ENCODE results near the gene PJA1.

PJA1 gene

GRCh38 chrX:69144838-69145680 is 20.2 kb downstream of the PJA1 start:
- in situ Hi-C loops (cut with MboI; ENCODE audit: low sequenced_read_pairs): no loop called here

- in situ Hi-C loops (cut with MboI; ENCODE audit: low sequenced_read_pairs): no loop called here
These were observed 21.7 kb downstream of the PJA1 start for GRCh38 chrX:69143530-69143929.

GRCh38 chrX:69142788-69143469 is 22.3 kb downstream of the PJA1 start:
- in situ Hi-C loops (cut with MboI; ENCODE audit: low sequenced_read_pairs): no loop called here

- in situ Hi-C loops (cut with MboI; ENCODE audit: low sequenced_read_pairs): no loop called here
These were observed 24.4 kb downstream of the PJA1 start for GRCh38 chrX:69140837-69141236.

- in situ Hi-C loops (cut with MboI; ENCODE audit: low sequenced_read_pairs): no loop called here
These were observed 25.7 kb downstream of the PJA1 start for GRCh38 chrX:69139516-69139915.

GRCh38 chrX:69138512-69138911 is 26.7 kb downstream of the PJA1 start:
- in situ Hi-C loops (cut with MboI; ENCODE audit: low sequenced_read_pairs): no loop called here

- in situ Hi-C loops (cut with MboI; ENCODE audit: low sequenced_read_pairs): no loop called here
These were observed 27.2 kb downstream of the PJA1 start for GRCh38 chrX:69138118-69138390.

GRCh38 chrX:69137371-69138117 is 27.7 kb downstream of the PJA1 start:
- in situ Hi-C loops (cut with MboI; ENCODE audit: low sequenced_read_pairs): no loop called here

- in situ Hi-C loops (cut with MboI; ENCODE audit: low sequenced_read_pairs): no loop called here
These were observed 28.5 kb downstream of the PJA1 start for GRCh38 chrX:69136546-69137331.

- in situ Hi-C loops (cut with MboI; ENCODE audit: low sequenced_read_pairs): no loop called here
These were observed 31.2 kb downstream of the PJA1 start for GRCh38 chrX:69133921-69134542.

- in situ Hi-C loops (cut with MboI; ENCODE audit: low sequenced_read_pairs): no loop called here
These were observed 33.4 kb downstream of the PJA1 start for GRCh38 chrX:69131886-69132285.

- in situ Hi-C loops (cut with MboI; ENCODE audit: low sequenced_read_pairs): no loop called here
These were observed 34.8 kb downstream of the PJA1 start for GRCh38 chrX:69130439-69130838.

- in situ Hi-C loops (cut with MboI; ENCODE audit: low sequenced_read_pairs): no loop called here
These were observed 36.7 kb downstream of the PJA1 start for GRCh38 chrX:69128588-69128987.

- in situ Hi-C loops (cut with MboI; ENCODE audit: low sequenced_read_pairs): no loop called here
These were observed 37.8 kb downstream of the PJA1 start for GRCh38 chrX:69127466-69127865.

- in situ Hi-C loops (cut with MboI; ENCODE audit: low sequenced_read_pairs): no loop called here
These were observed 38.6 kb downstream of the PJA1 start for GRCh38 chrX:69126642-69127041.

- in situ Hi-C loops (cut with MboI; ENCODE audit: low sequenced_read_pairs): no loop called here
These were observed 40.2 kb downstream of the PJA1 start for GRCh38 chrX:69125094-69125493.

GRCh38 chrX:69124108-69124507 is 41.1 kb downstream of the PJA1 start:
- in situ Hi-C loops (cut with MboI; ENCODE audit: low sequenced_read_pairs): no loop called here

GRCh38 chrX:69123481-69123880 is 41.8 kb downstream of the PJA1 start:
- in situ Hi-C loops (cut with MboI; ENCODE audit: low sequenced_read_pairs): no loop called here

- in situ Hi-C loops (cut with MboI; ENCODE audit: low sequenced_read_pairs): no loop called here
These were observed 43.8 kb downstream of the PJA1 start for GRCh38 chrX:69121321-69122000.

GRCh38 chrX:69120476-69120875 is 44.8 kb downstream of the PJA1 start:
- in situ Hi-C loops (cut with MboI; ENCODE audit: low sequenced_read_pairs): no loop called here
